Endothelial cell (in vitro differentiated cells): ENCODE data around the gene PLA2G4F. TPM values are rescaled to one million over a fixed set of nuclear protein-coding genes. Genes with fewer than 3 reads are reported as not detected.

ENCODE experiments used
- DNase-seq: peaks from one replicate; pipeline ENCODE4 v3.0.0; 2021; ENCODE audit warnings: low spot score
- H3K27ac Mint-ChIP-seq: one replicate; pipeline ENCODE4 v1.8.0; 2021; ENCODE audit warnings: mixed read lengths, inconsistent platforms; ENCODE audit not compliant: unreplicated experiment
- H3K27me3 Mint-ChIP-seq: one replicate; pipeline ENCODE4 v1.8.0; 2021; ENCODE audit warnings: mild to moderate bottlenecking, moderate library complexity, mixed read lengths, inconsistent platforms; ENCODE audit not compliant: unreplicated experiment
- H3K36me3 Mint-ChIP-seq: one replicate; pipeline ENCODE4 v1.8.0; 2021; ENCODE audit warnings: mild to moderate bottlenecking, low read depth, mixed read lengths, inconsistent platforms; ENCODE audit not compliant: unreplicated experiment
- H3K4me1 Mint-ChIP-seq: one replicate; pipeline ENCODE4 v1.8.0; 2021; ENCODE audit warnings: mild to moderate bottlenecking, mixed read lengths, inconsistent platforms; ENCODE audit not compliant: unreplicated experiment
- H3K4me3 Mint-ChIP-seq: one replicate; pipeline ENCODE4 v1.8.0; 2021; ENCODE audit warnings: mild to moderate bottlenecking, mixed read lengths, inconsistent platforms; ENCODE audit not compliant: unreplicated experiment
- H3K9me3 Mint-ChIP-seq: one replicate; pipeline ENCODE4 v1.8.0; 2021; ENCODE audit warnings: mixed read lengths, inconsistent platforms; ENCODE audit not compliant: unreplicated experiment
- total RNA-seq: library from RNA; stranded (reverse); fragmentation: NEBNext Ultra II Directional; extraction: Animal tissue kit (Norgen Biotek cat#: 25700); gene quantifications from one replicate; pipeline ENCODE4 v1.2.1, GENCODE V29; 2021; ENCODE audit not compliant: unreplicated experiment
- TF ChIP-seq, protein P1 (sequence below): fragments of 200-600 bp; sonication (generic); IDR thresholded peaks from one replicate; pipeline ENCODE4 v1.5.0; 2021; ENCODE audit warnings: antibody characterized with exemption; ENCODE audit not compliant: unreplicated experiment

The PLA2G4F gene
- total RNA-seq, 1 donor from 2014 or later = not detected

GRCh38 chr15:42138968-42139386, 17.5 kb downstream of the PLA2G4F start:
- Mint-ChIP-seq H3K27me3 (peaks cover 5% of the 10 kb centered on the region), H3K4me1 (peaks cover 16% of the 10 kb centered on the region), H3K27ac (no peak overlapping the region), H3K36me3 (peaks cover 10% of the 10 kb centered on the region), H3K4me3 (no peak overlapping the region), H3K9me3 (no peaks in the 10 kb centered on the region)
- TF ChIP-seq, protein P1, sequence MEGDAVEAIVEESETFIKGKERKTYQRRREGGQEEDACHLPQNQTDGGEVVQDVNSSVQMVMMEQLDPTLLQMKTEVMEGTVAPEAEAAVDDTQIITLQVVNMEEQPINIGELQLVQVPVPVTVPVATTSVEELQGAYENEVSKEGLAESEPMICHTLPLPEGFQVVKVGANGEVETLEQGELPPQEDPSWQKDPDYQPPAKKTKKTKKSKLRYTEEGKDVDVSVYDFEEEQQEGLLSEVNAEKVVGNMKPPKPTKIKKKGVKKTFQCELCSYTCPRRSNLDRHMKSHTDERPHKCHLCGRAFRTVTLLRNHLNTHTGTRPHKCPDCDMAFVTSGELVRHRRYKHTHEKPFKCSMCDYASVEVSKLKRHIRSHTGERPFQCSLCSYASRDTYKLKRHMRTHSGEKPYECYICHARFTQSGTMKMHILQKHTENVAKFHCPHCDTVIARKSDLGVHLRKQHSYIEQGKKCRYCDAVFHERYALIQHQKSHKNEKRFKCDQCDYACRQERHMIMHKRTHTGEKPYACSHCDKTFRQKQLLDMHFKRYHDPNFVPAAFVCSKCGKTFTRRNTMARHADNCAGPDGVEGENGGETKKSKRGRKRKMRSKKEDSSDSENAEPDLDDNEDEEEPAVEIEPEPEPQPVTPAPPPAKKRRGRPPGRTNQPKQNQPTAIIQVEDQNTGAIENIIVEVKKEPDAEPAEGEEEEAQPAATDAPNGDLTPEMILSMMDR = no peak
- no peak for DNase-seq

- Mint-ChIP-seq H3K27ac (no peak overlapping the region), H3K4me3 (no peak overlapping the region), H3K36me3 (peaks cover 10% of the 10 kb centered on the region), H3K27me3 (peaks cover 5% of the 10 kb centered on the region), H3K4me1 (peaks cover 16% of the 10 kb centered on the region), H3K9me3 (no peaks in the 10 kb centered on the region)
- DNase-seq = no peak
- TF ChIP-seq, protein P1 = no peak
Observed at GRCh38 chr15:42138411-42138810, 18.0 kb downstream of the PLA2G4F start.

DNA sequence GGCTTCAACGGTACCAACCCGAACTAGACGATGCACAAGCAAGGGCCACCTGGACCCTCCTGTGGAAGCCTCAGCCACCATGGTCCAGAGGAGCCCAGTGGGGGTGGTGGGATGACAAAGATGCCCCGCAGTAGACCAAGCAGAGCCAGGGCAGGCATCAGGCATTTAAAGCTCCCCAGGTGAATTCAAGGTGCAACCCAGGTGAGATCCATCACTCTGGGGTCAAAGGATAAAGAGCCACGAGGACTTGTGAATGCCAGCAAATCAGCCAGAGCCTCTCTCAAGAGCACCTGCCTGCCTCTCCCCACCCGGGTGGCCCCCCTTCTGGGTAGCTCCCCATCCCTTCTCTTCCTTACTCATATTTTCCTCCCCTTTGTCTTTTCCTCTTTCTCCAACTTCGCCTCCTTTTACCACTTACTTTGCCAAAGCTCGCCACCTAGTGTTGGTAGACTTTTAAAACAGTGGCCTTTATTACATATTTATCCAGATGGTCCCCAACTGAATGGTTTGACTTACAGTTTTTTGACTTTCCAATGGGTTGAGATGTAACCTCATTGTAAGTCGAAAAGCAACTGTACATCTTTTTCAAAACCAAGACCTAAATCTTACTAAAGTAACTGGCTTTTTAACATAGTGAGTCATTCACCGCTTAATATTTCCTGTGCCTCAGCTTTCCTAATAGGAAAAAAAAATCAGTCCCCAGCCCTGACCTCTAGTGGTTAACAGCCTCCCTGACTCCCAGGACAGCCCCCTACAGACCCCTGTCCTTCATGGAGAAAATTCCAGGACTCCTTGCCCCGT, 18.8 kb downstream of the PLA2G4F start:
- Mint-ChIP-seq H3K4me3 (no peak overlapping the region), H3K4me1 (peaks cover 16% of the 10 kb centered on the region), H3K36me3 (peaks cover 10% of the 10 kb centered on the region), H3K9me3 (no peaks in the 10 kb centered on the region), H3K27ac (no peak overlapping the region), H3K27me3 (peaks cover 7% of the 10 kb centered on the region)
- peak; percentile 40 for DNase-seq
- TF ChIP-seq, protein P1 = peak; percentile 72

DNA sequence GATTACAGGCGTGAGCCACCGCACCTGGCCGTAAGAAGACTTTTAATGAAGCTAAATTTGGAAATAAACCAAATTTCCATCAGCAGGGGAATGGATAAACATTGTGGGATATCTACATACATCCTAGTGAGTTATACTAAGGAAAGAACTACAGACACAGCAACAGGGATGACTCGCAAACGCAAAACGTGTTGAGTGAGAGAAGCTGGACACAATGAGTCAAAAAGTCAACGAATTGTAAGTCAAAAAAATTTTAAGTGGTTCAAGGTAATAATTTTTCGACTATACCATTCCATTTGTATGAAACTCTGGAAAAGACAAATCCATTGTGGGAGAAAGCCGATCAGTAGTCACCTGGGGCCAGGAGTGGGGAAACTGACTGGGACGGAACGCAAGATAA, 19.9 kb downstream of the PLA2G4F start:
- Mint-ChIP-seq H3K4me3 (peak overlapping the region; percentile 60), H3K27me3 (peaks cover 7% of the 10 kb centered on the region), H3K4me1 (peaks cover 16% of the 10 kb centered on the region), H3K9me3 (no peaks in the 10 kb centered on the region), H3K27ac (peak overlapping the region; percentile 9), H3K36me3 (peaks cover 10% of the 10 kb centered on the region)
- TF ChIP-seq, protein P1 = no peak
- DNase-seq = no peak

GRCh38 chr15:42135351-42135750, 21.1 kb downstream of the PLA2G4F start:
- DNase-seq = no peak
- Mint-ChIP-seq H3K27me3 (peaks cover 7% of the 10 kb centered on the region), H3K27ac (peak overlapping the region; percentile 59), H3K4me1 (peaks cover 16% of the 10 kb centered on the region), H3K4me3 (no peak overlapping the region), H3K36me3 (peaks cover 10% of the 10 kb centered on the region), H3K9me3 (no peaks in the 10 kb centered on the region)
- TF ChIP-seq, protein P1 = no peak
